Neural progenitor cell (in vitro differentiated cells): ENCODE measurements around the gene H19. TPM values are rescaled to one million over a fixed set of nuclear protein-coding genes. Genes with fewer than 3 reads are reported as not detected.

Source experiments
- DNase-seq: peaks from one replicate; pipeline ENCODE4 v3.0.0-alpha.2; 2016; ENCODE audit warnings: low spot score
- H2AFZ ChIP-seq: fragments of 200-600 bp; sonication (generic); replicated peaks from 2 replicates; pipeline ENCODE4 v1.6.1; 2016; ENCODE audit warnings: antibody characterized with exemption
- H3F3A ChIP-seq: fragments of 200-600 bp; sonication (generic); 2 replicates; pipeline ENCODE4 v1.6.1; 2016; ENCODE audit warnings: antibody characterized with exemption, low read depth
- H3K27ac ChIP-seq: fragments of 200-600 bp; sonication (generic); 2 replicates; pipeline ENCODE4 v1.5.1; 2016; ENCODE audit warnings: mild to moderate bottlenecking
- H3K27me3 ChIP-seq: fragments of 200-600 bp; sonication (generic); 2 replicates; pipeline ENCODE4 v1.6.1; 2016; ENCODE audit warnings: mild to moderate bottlenecking, moderate library complexity
- H3K36me3 ChIP-seq: fragments of 200-600 bp; sonication (generic); 2 replicates; pipeline ENCODE4 v1.5.1; 2016
- H3K4me1 ChIP-seq: fragments of 200-600 bp; sonication (generic); 2 replicates; pipeline ENCODE4 v1.6.1; 2016; ENCODE audit warnings: mixed run types
- H3K4me2 ChIP-seq: fragments of 200-600 bp; sonication (generic); 2 replicates; pipeline ENCODE4 v1.6.1; 2016
- H3K4me3 ChIP-seq: fragments of 200-600 bp; sonication (generic); 2 replicates; pipeline ENCODE4 v1.5.1; 2016
- H3K79me2 ChIP-seq: fragments of 200-600 bp; sonication (generic); 2 replicates; pipeline ENCODE4 v1.6.1; 2016; ENCODE audit warnings: low read depth
- H3K9ac ChIP-seq: fragments of 200-600 bp; sonication (generic); 2 replicates; pipeline ENCODE4 v1.6.1; 2016
- H3K9me3 ChIP-seq: fragments of 200-600 bp; sonication (generic); 2 replicates; pipeline ENCODE4 v1.5.1; 2016; ENCODE audit warnings: low read depth
- H4K20me1 ChIP-seq: fragments of 200-600 bp; sonication (generic); 2 replicates; pipeline ENCODE4 v1.6.1; 2016; ENCODE audit warnings: low read depth
- H3K27ac Mint-ChIP-seq: 3 replicates; pipeline ENCODE4 v1.8.0; 2021; ENCODE audit warnings: mixed read lengths
- H3K27me3 Mint-ChIP-seq: 2 replicates; pipeline ENCODE4 v1.8.0; 2022; ENCODE audit warnings: low read depth, mild to moderate bottlenecking, inconsistent platforms, moderate library complexity, mixed read lengths; ENCODE audit not compliant: insufficient read depth
- H3K36me3 Mint-ChIP-seq: 3 replicates; pipeline ENCODE4 v1.8.0; 2021; ENCODE audit warnings: mixed read lengths
- H3K4me1 Mint-ChIP-seq: 3 replicates; pipeline ENCODE4 v1.8.0; 2021; ENCODE audit warnings: mixed read lengths
- H3K4me3 Mint-ChIP-seq: 3 replicates; pipeline ENCODE4 v1.8.0; 2021; ENCODE audit warnings: mild to moderate bottlenecking, moderate library complexity, mixed read lengths
- H3K9me3 Mint-ChIP-seq: 3 replicates; pipeline ENCODE4 v1.8.0; 2020; ENCODE audit warnings: mixed read lengths
- EZH2 ChIP-seq: fragments of 200-600 bp; sonication (generic); IDR thresholded peaks from 2 replicates; pipeline ENCODE4 v1.6.1; 2017; ENCODE audit warnings: antibody characterized with exemption, mild to moderate bottlenecking, moderate library complexity
- EZH2phosphoT487 ChIP-seq: fragments of 200-600 bp; sonication (generic); IDR thresholded peaks from 2 replicates; pipeline ENCODE4 v1.6.1; 2017; ENCODE audit warnings: antibody characterized with exemption
- total RNA-seq: library from RNA; depleted of rRNA; stranded (reverse); fragments of >200 nt; gene quantifications from 2 replicates; pipeline ENCODE4 v1.2.3, GENCODE V29; 2015; ENCODE audit warnings: low replicate concordance
- TF ChIP-seq, protein P1 (sequence below): fragments of 200-600 bp; sonication (generic); IDR thresholded peaks from 2 replicates; pipeline ENCODE4 v1.5.1; 2017; ENCODE audit warnings: antibody characterized with exemption, mild to moderate bottlenecking

The H19 gene
- total RNA-seq, 1 donor from 2014 or later: not detected

DNA sequence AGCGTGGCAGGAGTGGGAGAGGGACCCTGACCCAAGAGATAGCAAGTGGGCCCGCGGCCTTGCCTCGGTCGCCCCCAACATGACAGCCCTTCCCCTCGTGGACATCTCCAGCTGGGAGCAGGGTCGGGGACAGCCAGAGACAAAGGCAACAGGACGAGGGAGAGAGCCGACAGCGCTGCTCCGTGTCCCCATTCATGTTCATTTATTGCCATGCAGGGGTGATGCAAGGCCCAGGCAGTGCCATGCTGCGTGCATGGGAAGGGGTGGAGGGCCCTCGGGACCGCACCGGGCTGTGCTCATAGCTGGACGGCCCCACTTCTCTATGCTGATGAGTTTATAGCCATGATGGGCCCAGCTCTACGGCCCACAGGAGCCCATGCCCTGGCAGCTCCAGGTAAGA is 37.9 kb downstream of the H19 start:
- TF ChIP-seq, protein P1, sequence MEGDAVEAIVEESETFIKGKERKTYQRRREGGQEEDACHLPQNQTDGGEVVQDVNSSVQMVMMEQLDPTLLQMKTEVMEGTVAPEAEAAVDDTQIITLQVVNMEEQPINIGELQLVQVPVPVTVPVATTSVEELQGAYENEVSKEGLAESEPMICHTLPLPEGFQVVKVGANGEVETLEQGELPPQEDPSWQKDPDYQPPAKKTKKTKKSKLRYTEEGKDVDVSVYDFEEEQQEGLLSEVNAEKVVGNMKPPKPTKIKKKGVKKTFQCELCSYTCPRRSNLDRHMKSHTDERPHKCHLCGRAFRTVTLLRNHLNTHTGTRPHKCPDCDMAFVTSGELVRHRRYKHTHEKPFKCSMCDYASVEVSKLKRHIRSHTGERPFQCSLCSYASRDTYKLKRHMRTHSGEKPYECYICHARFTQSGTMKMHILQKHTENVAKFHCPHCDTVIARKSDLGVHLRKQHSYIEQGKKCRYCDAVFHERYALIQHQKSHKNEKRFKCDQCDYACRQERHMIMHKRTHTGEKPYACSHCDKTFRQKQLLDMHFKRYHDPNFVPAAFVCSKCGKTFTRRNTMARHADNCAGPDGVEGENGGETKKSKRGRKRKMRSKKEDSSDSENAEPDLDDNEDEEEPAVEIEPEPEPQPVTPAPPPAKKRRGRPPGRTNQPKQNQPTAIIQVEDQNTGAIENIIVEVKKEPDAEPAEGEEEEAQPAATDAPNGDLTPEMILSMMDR: no peak
- no peak for TF ChIP-seq EZH2phosphoT487
- TF ChIP-seq EZH2: no peak
- Histone ChIP-seq H3K4me2 (no peak overlapping the region), H3K4me1 (no peaks in the 10 kb centered on the region), H2AFZ (no peak overlapping the region), H3K4me3 (no peak overlapping the region), H4K20me1 (no peaks in the 10 kb centered on the region), H3K79me2 (no peaks in the 10 kb centered on the region), H3K27me3 (no peaks in the 10 kb centered on the region), H3F3A (no peaks in the 10 kb centered on the region), H3K9me3 (no peaks in the 10 kb centered on the region), H3K36me3 (no peaks in the 10 kb centered on the region), H3K9ac (no peak overlapping the region), H3K27ac (no peak overlapping the region)
- H3K27ac Mint-ChIP-seq: no peak overlapping the region
- no peaks in the 10 kb centered on the region for H3K27me3 Mint-ChIP-seq
- no peak overlapping the region for H3K4me3 Mint-ChIP-seq
- H3K9me3 Mint-ChIP-seq: no peaks in the 10 kb centered on the region
- no peaks in the 10 kb centered on the region for H3K36me3 Mint-ChIP-seq
- H3K4me1 Mint-ChIP-seq: no peaks in the 10 kb centered on the region
- no peak for DNase-seq

DNA sequence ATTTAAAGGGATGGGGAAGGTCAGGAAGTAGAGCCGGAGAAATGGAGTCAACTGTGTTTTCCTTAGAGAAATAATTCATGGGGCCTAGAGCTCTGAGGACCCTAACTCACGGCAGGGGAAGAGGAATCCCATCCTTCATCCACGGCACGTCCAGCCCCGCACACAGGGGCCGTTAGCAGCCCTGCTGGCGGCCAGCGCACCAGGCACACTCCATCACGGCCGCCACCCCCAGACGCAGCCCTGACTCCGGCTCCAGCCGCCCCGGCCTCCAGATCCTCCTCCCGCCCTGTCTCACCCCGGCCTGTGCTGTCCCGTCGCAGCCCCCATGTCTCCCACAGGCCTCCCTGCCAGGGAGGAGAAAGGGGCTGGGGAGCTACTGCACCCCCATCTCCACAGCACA is 39.3 kb downstream of the H19 start:
- Histone ChIP-seq H4K20me1 (no peaks in the 10 kb centered on the region), H3K4me1 (no peaks in the 10 kb centered on the region), H3F3A (no peaks in the 10 kb centered on the region), H3K27me3 (no peaks in the 10 kb centered on the region), H3K9me3 (no peaks in the 10 kb centered on the region), H3K36me3 (no peaks in the 10 kb centered on the region), H3K9ac (no peak overlapping the region), H3K79me2 (no peaks in the 10 kb centered on the region), H2AFZ (no peak overlapping the region), H3K27ac (no peak overlapping the region), H3K4me2 (no peak overlapping the region), H3K4me3 (no peak overlapping the region)
- H3K27ac Mint-ChIP-seq: no peak overlapping the region
- no peak for DNase-seq
- no peaks in the 10 kb centered on the region for H3K9me3 Mint-ChIP-seq
- TF ChIP-seq, protein P1: no peak
- no peak for TF ChIP-seq EZH2phosphoT487
- TF ChIP-seq EZH2: no peak
- H3K4me3 Mint-ChIP-seq: no peak overlapping the region
- no peaks in the 10 kb centered on the region for H3K4me1 Mint-ChIP-seq
- H3K36me3 Mint-ChIP-seq: no peaks in the 10 kb centered on the region
- no peaks in the 10 kb centered on the region for H3K27me3 Mint-ChIP-seq

- no peaks in the 10 kb centered on the region for H3K4me1 Mint-ChIP-seq
- H3K79me2 ChIP-seq: no peaks in the 10 kb centered on the region
Measured at GRCh38 chr11:1953489-1954266, 44.0 kb downstream of the H19 start.

More at GRCh38 chr11:1953489-1954266, 44.0 kb downstream of the H19 start:
- no peaks in the 10 kb centered on the region for H3K27me3 Mint-ChIP-seq
- Histone ChIP-seq H4K20me1 (no peaks in the 10 kb centered on the region), H3K9ac (no peak overlapping the region), H3K4me3 (no peak overlapping the region), H3K36me3 (no peaks in the 10 kb centered on the region), H3F3A (no peaks in the 10 kb centered on the region), H3K9me3 (no peaks in the 10 kb centered on the region), H3K27ac (no peak overlapping the region), H3K27me3 (no peaks in the 10 kb centered on the region), H3K4me1 (no peaks in the 10 kb centered on the region), H2AFZ (no peak overlapping the region), H3K4me2 (no peak overlapping the region)
- no peak overlapping the region for H3K4me3 Mint-ChIP-seq
- H3K9me3 Mint-ChIP-seq: no peaks in the 10 kb centered on the region
- TF ChIP-seq, protein P1: no peak
- TF ChIP-seq EZH2phosphoT487 (no peak), EZH2 (no peak)
- no peak for DNase-seq
- H3K36me3 Mint-ChIP-seq: no peaks in the 10 kb centered on the region
- H3K27ac Mint-ChIP-seq: no peak overlapping the region
